ENCODE measurements around the gene ATP23. TPM values are rescaled to one million over a fixed set of nuclear protein-coding genes. Genes with fewer than 3 reads are reported as not detected.

Gene ATP23
- total RNA-seq, 2 donors from 2014 or later, result 10.4 to 11.3 TPM

GRCh38 chr12:57943438-57944080 is 2.2 kb downstream of the ATP23 start:
- no peak overlapping the region for H3K27ac ChIP-seq (ENCODE audit: low read depth, low read length)
- no peaks in the 10 kb centered on the region for H3K4me1 ChIP-seq (ENCODE audit: control insufficient read depth, insufficient read depth, low read length)
- TF ChIP-seq CTCF (conservative IDR thresholded peaks at IDR 0.05), result no peak
- H3K27me3 Mint-ChIP-seq (ENCODE audit: insufficient read depth), result peaks cover 12% of the 10 kb centered on the region
- H3K27ac Mint-ChIP-seq, result no peak overlapping the region
- H3K4me3 ChIP-seq (ENCODE audit: low read length), result peak overlapping the region; percentile 97
- WGBS, 2 experiments (ENCODE audit: insufficient coverage in 1 of 2, insufficient read length in 1 of 2), result 93 to 100% methylated on average over 1 to 2 of the region's 2 CpGs
- H3K36me3 ChIP-seq (ENCODE audit: control insufficient read depth, insufficient read depth, low read length), result peaks cover 14% of the 10 kb centered on the region
- peaks cover 7% of the 10 kb centered on the region for H3K4me1 Mint-ChIP-seq
- H3K36me3 Mint-ChIP-seq (ENCODE audit: low read depth), result peaks cover 3% of the 10 kb centered on the region
- peaks cover 7% of the 10 kb centered on the region for H3K27me3 ChIP-seq (ENCODE audit: control insufficient read depth, insufficient read depth, low read length, poor library complexity, severe bottlenecking)
- H3K4me3 Mint-ChIP-seq, result no peak overlapping the region
- H3K9ac ChIP-seq (ENCODE audit: extremely low read depth, low read length, poor library complexity, severe bottlenecking), result no peak overlapping the region
- no peaks in the 10 kb centered on the region for H3K9me3 Mint-ChIP-seq
- no peak for DNase-seq
- no peaks in the 10 kb centered on the region for H3K9me3 ChIP-seq (ENCODE audit: control insufficient read depth, low read length)

GRCh38 chr12:57944313-57945023 is 3.1 kb downstream of the ATP23 start:
- Histone ChIP-seq H3K4me1 (ENCODE audit: control insufficient read depth, insufficient read depth, low read length) (no peaks in the 10 kb centered on the region), H3K9me3 (ENCODE audit: control insufficient read depth, low read length) (no peaks in the 10 kb centered on the region), H3K9ac (ENCODE audit: extremely low read depth, low read length, poor library complexity, severe bottlenecking) (no peak overlapping the region), H3K36me3 (ENCODE audit: control insufficient read depth, insufficient read depth, low read length) (peaks cover 20% of the 10 kb centered on the region), H3K27me3 (ENCODE audit: control insufficient read depth, insufficient read depth, low read length, poor library complexity, severe bottlenecking) (no peaks in the 10 kb centered on the region), H3K27ac (ENCODE audit: low read depth, low read length) (no peak overlapping the region), H3K4me3 (ENCODE audit: low read length) (no peak overlapping the region)
- Mint-ChIP-seq H3K27me3 (ENCODE audit: insufficient read depth) (peaks cover 3% of the 10 kb centered on the region), H3K36me3 (ENCODE audit: low read depth) (peaks cover 3% of the 10 kb centered on the region), H3K27ac (no peak overlapping the region), H3K4me3 (no peak overlapping the region), H3K9me3 (no peaks in the 10 kb centered on the region), H3K4me1 (peaks cover 7% of the 10 kb centered on the region)
- no peak for DNase-seq
- TF ChIP-seq CTCF (conservative IDR thresholded peaks at IDR 0.05), result no peak
- 91 to 95% methylated on average over 4 of the region's 4 CpGs for WGBS, 2 experiments (ENCODE audit: insufficient coverage in 1 of 2, insufficient read length in 1 of 2)

GRCh38 chr12:57952766-57953165 is 11.4 kb downstream of the ATP23 start:
- no peak for DNase-seq
- TF ChIP-seq CTCF (conservative IDR thresholded peaks at IDR 0.05), result no peak
- Mint-ChIP-seq H3K27ac (no peak overlapping the region), H3K27me3 (ENCODE audit: insufficient read depth) (no peaks in the 10 kb centered on the region), H3K4me3 (no peak overlapping the region), H3K36me3 (ENCODE audit: low read depth) (peaks cover 54% of the 10 kb centered on the region), H3K9me3 (peaks cover 11% of the 10 kb centered on the region), H3K4me1 (no peaks in the 10 kb centered on the region)
- WGBS, 2 experiments (ENCODE audit: insufficient coverage in 1 of 2, insufficient read length in 1 of 2), result 94 to 100% methylated on average over 1 to 2 of the region's 2 CpGs
- no peaks in the 10 kb centered on the region for H3K27me3 ChIP-seq (ENCODE audit: control insufficient read depth, insufficient read depth, low read length, poor library complexity, severe bottlenecking)
- H3K27ac ChIP-seq (ENCODE audit: low read depth, low read length), result no peak overlapping the region
- H3K9me3 ChIP-seq (ENCODE audit: control insufficient read depth, low read length), result peaks cover 16% of the 10 kb centered on the region
- H3K4me3 ChIP-seq (ENCODE audit: low read length), result no peak overlapping the region
- H3K4me1 ChIP-seq (ENCODE audit: control insufficient read depth, insufficient read depth, low read length), result no peaks in the 10 kb centered on the region
- no peak overlapping the region for H3K9ac ChIP-seq (ENCODE audit: extremely low read depth, low read length, poor library complexity, severe bottlenecking)
- peaks cover 63% of the 10 kb centered on the region for H3K36me3 ChIP-seq (ENCODE audit: control insufficient read depth, insufficient read depth, low read length)

Data from endodermal cell (in vitro differentiated cells).